T47D (cell line): ENCODE measurements around the gene PTPRE.

Experiments used
- DNase-seq, 2 experiments: peaks; one replicate each; pipeline versions ENCODE4 v3.0.0 to v3.0.0-alpha.2; 2011 to 2012; ENCODE audit warnings: low read depth in 1 of 2, low spot score in 1 of 2
- JUND ChIP-seq: IDR thresholded peaks from 2 replicates; pipeline ENCODE4 v1.6.1; 2012; ENCODE audit warnings: low read depth
- in situ Hi-C: cut with HindIII; loops from 2 replicates; pipeline ENCODE4 v1.10.0; 2016; ENCODE audit warnings: low sequenced_read_pairs, low pct_unique_long_range_greater_than_20kb

Gene PTPRE

DNA sequence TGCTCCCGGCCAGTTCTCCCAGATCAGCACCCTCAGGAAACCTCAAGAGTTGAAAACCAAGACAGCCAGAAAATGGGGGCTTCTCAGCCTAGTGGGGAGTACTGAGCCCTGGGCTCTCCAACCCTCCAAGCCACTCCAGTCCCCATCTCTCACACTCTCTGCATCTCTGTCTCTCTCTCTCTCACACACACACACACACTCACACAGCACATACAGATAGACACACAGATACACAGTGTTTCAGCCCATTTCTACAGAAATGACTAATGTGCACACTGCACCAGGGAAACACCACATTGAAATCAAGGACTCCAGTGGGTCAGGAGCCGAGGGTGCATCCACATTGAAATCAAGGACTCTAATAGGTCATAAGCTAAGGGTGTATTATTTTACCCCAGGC is 111.8 kb downstream of the PTPRE start:
- in situ Hi-C loops = no loop called here
- no peak for TF ChIP-seq JUND
- DNase-seq = no peak

DNA sequence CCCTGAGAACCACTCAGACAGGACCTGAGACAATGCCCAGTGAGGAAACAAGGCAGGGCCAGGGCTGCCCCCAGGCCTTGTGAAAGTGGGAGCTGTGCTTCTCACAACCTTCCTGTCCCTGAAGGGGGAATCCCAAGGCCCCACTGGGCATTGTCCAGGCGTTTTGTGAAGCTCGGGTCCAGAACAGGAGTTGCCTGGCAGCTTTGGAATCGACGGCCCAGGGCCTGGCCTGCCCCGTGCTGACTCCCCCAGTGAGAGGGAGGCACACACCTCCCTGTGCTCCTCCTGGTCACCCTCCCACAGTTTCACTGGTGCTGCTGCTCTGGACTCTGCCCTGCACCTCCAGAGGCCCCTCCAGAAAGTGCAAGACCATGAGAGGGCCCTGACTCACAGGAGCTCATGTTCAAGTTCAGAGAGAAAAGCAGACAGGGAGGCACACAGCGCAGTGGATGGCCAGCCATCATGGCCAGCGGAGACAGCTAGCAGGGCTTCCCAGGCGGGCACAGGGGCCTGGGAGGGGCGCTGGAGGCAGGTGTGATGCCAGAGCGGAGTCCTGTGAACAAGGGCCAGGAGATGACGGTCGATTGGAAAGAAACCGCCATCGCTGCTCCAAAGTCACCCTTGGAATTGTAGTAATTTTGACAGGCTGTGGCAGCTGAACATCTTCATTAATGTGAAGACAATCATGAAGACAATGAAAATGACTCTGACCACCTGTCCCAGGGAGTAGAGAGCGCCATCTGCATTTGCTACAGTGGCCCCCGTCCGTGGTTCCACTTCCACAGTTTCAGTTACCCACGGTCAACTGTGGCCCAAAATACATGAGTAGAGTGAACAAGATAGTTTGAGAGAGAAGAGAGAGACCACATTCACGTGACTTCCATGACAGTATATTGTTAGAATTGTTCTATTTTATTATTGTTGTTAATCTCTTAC is 115.6 kb downstream of the PTPRE start:
- no peak for TF ChIP-seq JUND
- no peak for DNase-seq
- in situ Hi-C loops = no loop called here

DNA sequence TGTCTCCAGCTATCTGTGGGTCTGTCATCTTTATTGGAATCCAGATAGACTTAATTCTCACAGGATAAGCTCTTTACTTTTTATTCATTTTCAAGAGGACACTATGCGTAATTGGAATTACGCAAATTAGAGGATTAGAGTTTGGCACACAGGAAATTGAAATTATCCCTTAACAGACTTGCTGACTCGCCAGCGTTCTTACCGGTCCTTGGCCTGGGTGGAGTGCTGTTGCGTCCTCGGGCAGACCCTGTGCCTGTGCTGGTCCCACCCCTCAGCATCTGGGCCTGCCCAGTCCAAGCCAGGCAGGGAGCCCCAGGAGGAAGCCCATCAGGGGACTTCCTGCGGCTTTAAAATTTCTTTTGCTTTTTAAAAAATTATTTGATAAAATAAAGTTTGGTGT is 117.5 kb downstream of the PTPRE start:
- in situ Hi-C loops = no loop called here
- no peak for DNase-seq

DNA sequence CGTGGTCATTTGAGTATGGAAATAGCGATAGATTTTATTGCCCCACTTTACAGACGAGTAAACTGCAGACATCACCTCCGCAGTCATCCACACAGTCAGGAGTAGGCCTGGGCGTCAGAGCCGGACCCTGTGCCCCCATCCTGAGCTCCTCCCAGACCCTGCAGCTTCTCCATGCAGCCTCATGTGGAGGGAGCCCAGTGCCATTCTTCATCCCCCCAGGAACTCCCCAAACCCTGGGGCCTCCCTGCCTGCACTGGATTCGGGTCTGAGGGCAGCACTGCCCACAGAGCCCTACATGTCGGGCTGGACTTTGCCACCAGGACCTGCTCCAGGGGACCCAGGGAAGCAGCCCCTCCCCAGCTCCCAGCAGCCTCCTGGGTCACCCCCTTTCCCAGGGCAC is 118.5 kb downstream of the PTPRE start:
- DNase-seq = no peak
- in situ Hi-C loops = no loop called here
- no peak for TF ChIP-seq JUND

More for the DNA sequence above, 117.5 kb downstream of the PTPRE start:
- TF ChIP-seq JUND = no peak

DNA sequence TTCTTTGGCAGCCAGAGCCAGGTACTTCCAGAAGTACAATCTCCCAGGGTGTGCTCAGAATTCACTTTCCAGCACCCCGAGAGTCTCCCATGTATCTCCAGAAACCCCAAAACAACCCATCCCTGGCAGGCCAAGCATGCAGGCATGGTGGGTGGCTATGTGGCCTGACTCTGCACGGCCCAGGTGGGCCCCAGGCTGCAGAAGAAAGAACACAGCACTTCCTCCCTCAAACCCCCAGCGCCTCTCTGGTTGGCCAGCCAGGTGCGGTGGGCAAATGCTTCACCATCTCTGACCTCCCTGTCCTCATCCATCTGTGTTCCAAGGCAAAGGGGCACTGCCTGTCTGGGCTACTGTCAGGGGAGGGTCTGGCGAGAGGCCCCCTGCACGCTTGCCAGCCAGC is 119.0 kb downstream of the PTPRE start:
- no peak for TF ChIP-seq JUND
- no peak for DNase-seq
- in situ Hi-C loops = no loop called here

DNA sequence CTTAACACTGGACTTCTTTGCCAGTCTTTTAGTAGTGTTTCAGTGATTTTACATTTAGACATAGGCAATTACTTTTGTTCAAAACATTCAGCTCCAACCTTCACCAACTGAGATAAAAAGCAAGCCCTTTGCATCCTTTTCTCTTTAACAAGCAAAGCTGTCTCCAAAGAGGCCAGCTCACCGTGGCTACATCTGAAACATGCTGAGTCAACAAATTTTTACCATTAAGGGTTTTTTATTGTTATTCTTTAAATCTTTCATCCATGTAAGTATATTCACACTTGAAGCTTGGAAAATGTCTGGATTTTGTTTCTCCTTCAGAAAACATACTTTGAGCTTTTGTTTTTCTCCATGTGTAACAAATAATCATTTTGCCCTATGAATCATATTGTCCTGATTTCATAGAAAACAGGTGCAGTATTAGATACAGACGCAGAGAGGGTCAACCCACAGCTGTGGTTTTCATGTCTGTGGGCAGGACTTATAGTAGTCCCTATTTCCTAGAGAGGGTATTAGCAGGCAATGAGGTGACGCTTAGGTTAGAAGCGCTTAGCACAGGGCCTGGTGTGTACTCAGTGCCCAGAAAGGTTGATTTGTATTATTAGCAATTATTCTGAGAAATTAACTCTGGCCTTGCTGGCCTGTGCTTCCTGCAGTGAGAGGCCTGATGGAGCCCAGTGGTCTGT is 119.9 kb downstream of the PTPRE start:
- in situ Hi-C loops = no loop called here
- TF ChIP-seq JUND = no peak
- DNase-seq = no peak

DNA sequence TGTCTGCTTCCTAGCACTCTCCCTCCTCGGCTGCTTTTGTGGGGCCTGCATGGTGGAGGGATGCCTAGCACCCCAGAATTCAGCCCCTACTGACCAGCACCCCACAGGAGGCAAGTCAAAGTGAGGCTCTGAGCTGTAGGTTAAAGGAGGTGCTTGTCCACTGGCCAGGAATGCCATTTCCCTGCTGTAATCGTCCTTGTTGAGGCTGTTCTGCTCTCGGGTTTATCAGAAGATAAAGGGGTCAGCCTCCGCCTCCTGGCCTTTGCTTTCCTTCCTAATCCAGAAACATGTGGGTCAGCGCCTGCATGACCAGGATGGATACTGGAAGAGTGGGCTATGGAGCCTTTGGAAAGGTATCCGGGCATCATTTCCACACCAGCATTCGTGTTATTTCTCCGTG is 120.4 kb downstream of the PTPRE start:
- no peak for TF ChIP-seq JUND

DNA sequence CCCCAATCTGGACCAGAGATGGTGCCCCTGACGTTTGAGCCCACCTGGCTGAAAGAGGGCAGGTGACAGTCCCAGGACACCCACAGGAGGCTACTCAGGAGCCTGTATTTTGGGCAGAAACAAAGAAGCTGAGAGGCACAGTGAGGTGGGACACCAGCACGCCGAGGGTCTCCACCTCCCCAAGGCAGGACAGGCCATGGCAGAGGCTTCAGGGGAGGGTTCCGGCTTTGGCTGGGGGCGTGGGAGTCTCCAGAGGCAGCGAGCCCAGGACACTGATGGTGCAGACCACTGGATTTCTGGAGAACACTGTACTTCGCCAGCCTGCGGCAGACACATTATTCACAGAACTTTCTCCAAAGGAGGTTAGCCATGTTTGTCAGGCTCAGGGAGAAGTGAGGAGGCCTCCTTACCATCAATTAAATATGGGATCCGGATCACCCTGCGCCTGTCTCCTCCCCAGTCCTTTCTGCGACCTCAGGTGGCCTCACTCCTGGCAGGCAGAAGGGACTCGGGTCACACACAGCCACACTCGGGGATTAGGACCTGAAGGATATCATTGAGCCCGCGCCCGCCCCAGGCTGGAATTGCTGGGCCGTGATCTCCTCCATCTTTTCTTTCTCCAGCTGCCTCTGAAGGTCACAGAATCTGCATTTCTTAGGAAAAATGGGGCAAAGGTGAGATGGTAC is 121.1 kb downstream of the PTPRE start:
- TF ChIP-seq JUND = no peak
- DNase-seq = no peak
- in situ Hi-C loops = no loop called here

More for the DNA sequence above, 120.4 kb downstream of the PTPRE start:
- in situ Hi-C loops = no loop called here
- DNase-seq = no peak

DNA sequence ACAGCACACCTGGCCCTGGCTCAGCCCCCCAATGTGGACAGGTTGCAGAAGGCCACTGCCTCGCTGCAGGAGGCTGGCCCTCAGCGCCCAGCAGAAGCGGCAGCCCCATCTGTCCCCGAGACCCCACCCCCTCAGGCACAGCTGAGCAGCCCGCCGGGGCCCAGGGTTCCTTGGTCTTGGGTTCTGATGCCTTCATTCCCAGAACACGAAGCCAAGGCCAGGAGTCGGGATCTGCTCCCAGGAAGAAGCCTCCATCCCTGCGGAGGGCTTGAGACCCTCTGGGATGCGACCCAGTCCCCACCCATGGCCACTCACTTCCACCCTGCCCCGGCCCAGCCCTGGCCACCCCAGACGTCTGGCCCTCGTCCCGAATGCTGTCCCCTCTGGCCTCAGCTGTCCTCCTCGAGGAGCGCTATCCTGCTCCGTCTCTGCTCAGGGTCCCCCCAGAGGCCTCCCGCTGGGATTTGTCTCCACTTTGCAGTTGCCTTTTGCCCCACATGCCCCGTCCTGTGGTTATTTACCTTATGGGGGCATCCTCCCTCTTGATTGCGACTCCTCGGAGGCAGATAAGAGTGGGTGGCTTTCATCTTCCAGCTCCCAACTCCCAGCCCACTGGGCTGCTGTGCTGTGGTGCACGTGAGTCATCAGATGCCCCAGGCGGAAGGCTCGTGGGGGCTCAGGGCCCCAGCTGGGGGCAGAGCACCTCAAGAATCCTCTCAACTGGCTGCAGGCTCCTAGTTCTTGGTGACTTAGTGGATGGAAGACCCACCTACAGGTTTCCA is 121.8 kb downstream of the PTPRE start:
- no peak for DNase-seq
- in situ Hi-C loops = no loop called here
- no peak for TF ChIP-seq JUND

DNA sequence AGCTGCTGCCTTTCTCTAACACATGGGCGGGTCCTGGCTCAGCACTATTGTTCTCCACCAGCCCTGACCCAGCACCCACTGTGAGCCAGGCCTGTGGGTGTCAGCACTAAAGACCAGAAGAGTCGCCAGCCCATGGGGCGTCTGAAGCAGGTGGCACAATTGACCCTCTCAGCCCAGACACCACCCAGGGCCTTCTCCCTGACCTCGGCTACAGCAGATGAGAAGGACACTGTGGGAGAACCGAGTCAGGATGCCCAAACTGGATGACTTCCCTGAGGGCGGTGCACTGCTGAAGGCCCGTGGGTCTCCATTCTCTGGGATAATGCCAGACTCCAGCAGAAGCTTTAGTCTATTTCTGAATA is 122.4 kb downstream of the PTPRE start:
- no peak for TF ChIP-seq JUND
- DNase-seq = no peak
- in situ Hi-C loops = no loop called here

DNA sequence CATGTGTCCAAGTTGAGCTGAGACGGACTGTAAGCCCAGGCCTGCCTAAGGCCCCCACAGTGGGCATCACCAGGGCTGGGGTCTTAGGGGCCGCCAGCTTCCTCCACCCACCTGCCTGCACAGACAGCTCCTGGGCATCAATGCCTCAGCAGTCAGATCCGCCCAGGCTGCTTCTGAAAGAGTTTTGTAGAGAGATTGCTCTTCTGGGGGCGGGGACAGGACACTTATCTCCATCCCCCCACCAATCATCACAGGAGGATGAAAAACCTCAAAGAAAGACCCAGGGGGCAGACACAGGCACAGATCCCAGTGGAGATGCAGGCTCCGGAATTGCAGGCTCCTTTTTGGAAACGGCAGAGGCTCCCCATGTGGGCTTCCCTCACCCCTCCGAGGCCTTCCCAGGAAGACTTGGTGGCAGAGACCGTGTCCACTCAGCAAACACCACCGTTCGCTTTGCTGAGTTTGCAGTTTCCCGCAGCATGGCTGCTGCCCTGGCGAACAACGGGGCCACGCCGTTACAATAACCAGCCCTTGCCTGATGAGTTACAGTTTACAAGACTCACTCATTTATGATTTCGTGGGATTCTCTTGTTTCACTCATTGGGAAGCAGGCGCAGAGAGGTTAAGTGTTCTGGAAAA is 122.9 kb downstream of the PTPRE start:
- no peak for TF ChIP-seq JUND
- no peak for DNase-seq
- in situ Hi-C loops = no loop called here
